Activated T-cell treated with anti-CD3 and anti-CD28 coated beads for 24 hours (primary cell): ENCODE results near the gene ZNF792.
"Not testable (repeated sequence)": the region's sequence is repeated elsewhere in the genome, so short reads cannot be mapped to it uniquely, and the experiment has no call there.

Experiments used
- DNase-seq: peaks from one replicate; pipeline ENCODE4 v3.0.0-alpha.2; 2020; ENCODE audit warnings: low read depth

ZNF792 gene

GRCh38 chr19:34970185-34970780, 6.3 kb upstream of the ZNF792 start:
- DNase-seq, result not testable (repeated sequence)

- no peak for DNase-seq
Measured at GRCh38 chr19:34969721-34970120, 5.7 kb upstream of the ZNF792 start.

DNA sequence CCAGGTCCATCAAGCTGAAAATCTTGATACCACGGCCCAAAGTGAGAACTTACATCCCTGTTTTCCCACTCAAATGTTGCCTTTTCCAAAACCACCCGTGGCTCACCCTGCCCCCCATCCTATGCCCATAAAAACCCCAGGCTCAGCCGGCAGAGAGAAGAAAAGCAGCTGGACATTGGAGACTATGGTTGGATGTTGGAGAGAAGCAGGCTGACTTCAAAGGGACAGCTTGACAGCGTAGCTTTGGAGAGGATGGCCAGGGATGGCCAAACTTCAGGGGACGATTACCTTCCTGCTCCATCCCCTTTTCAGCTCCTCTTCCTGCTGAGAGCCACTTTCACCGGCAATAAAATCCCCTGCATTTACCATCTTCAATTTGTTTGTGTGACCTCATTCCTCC, 3.5 kb upstream of the ZNF792 start:
- no peak for DNase-seq

DNA sequence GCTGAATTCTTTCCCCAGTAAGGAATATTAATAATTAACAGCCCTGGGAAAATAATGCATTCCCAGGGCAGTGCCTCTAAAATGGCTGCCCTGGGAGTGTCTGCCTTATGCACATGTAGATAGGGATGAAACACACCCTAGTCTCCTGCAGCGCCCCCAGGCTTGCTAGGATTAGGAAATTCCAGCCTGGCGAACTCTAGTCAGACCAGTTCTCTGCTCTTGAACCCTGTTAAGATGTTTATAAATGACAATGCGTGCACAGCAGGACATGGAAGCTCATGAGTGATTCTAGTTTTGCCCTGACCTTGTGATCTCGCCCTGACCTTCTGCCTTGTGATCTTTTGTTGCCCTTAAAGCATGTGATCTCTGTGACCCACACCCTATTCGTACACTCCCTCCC, 1.5 kb upstream of the ZNF792 start:
- not testable (repeated sequence) for DNase-seq

DNA sequence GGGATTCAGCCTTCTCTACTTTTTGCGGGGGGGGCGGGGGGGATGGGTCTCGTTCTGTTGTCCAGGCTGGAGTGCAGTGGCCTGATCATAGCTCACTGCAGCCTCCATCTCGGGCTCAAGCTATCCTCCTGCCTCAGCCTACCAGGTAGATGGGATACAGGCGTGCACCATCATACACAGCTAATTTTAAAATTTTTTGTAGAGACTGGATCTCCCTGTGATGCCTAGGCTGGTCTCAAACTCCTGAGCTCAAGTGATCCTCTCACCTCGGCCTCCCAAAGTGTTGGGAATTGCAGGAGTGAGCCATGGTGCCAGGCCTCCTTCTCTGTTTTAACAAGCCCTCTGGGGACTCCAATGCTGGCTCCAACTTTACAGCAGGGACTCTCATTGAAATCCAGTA, 569 bp upstream of the ZNF792 start:
- DNase-seq, result no peak

- no peak for DNase-seq
Measured at GRCh38 chr19:34962687-34963572, 1.1 kb downstream of the ZNF792 start.

DNA sequence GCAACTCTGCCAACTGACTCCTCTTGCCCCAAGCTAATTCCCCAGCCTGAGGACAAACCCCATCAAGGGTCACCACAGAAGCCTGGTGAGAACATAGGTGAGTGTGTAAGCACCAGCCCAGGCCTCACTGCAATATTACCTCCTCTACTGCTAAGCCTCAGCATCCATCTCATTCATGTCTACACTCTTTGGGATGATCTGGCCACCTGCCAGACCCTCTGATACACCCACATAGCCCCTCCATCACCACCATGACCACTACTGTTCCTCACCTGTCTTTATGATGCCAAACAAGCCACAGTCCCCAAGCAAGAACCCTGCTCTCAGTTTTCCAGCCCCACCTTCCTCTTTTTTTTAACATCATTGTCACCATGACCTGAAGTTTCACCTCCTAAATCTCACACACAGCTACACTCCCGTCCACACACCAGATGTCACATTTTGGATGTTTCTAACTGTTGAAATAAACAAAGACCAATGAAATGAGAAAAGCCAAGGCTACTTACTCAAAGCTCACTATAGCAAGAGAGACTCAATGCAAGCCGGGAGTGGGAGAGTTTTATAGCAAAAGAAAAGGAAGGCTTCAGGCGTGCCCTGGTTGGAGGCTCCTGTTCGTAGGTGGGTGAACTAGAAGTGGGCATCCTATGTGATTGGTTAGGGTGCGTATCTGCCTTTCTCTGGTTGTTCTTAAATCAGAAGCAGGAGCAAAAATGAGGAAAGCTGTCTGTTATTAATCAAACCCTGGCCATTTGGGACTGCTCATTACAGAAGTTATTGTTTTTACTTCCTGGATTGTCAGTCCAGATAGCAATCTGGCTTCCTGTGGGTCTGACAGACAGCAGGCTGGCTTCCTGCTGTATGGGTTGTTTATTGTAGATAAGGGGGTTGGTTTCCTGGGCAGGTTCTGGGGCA, 2.0 kb downstream of the ZNF792 start:
- no peak for DNase-seq

- DNase-seq, result no peak
Measured at GRCh38 chr19:34960940-34961679, 2.9 kb downstream of the ZNF792 start.

DNA sequence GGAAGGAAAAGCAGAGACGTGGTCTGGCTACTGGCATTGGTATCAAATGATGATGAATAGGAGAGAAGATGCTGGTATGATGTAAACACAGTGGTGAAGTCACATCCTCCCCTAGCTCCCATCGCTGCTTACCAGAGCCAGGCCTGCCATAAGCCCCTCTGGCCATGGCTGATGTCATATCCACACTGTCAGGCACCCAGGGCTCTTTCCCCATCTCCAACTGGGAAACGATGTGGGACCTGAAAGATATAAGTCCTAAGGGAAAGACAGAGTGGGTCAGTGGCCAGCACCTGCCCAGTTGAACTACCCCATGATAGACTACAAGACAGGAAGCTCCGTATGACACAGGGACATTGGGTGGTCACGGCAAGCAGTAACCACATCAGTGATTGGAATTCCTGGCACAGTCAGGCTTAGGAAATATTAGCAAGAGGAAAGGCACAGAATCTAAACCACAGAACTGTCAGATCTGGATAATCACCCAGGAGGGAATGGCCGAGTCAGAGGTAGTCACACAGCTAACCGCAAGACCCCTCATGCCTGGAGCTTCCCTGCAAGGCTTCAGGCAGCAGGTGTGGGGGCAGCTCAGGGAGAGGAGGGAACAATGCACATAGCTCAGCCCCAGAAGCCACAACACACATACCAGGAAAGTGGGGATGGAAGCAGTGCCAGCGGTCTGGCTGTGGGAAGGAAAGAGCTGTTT, 3.8 kb downstream of the ZNF792 start:
- DNase-seq, result no peak

DNA sequence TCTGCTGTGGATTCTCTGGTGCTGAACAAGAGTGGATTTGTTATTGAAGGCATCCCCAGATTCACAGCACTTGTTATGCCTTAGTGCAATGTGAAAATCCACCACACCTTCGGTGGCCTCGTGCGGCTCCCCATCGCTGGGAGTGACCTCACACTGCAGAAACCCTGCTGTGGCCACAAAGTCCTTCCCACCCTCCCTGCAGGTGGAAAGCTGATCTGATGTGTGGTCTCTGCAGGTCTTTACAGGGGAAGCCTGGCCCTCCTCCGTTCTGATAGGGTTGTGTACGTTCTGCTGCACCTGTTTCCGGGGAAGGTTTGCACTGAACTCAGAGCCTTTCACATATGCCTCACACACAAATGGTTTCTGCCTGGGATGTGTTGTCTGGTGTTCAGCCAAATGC, 5.0 kb downstream of the ZNF792 start:
- no peak for DNase-seq

DNA sequence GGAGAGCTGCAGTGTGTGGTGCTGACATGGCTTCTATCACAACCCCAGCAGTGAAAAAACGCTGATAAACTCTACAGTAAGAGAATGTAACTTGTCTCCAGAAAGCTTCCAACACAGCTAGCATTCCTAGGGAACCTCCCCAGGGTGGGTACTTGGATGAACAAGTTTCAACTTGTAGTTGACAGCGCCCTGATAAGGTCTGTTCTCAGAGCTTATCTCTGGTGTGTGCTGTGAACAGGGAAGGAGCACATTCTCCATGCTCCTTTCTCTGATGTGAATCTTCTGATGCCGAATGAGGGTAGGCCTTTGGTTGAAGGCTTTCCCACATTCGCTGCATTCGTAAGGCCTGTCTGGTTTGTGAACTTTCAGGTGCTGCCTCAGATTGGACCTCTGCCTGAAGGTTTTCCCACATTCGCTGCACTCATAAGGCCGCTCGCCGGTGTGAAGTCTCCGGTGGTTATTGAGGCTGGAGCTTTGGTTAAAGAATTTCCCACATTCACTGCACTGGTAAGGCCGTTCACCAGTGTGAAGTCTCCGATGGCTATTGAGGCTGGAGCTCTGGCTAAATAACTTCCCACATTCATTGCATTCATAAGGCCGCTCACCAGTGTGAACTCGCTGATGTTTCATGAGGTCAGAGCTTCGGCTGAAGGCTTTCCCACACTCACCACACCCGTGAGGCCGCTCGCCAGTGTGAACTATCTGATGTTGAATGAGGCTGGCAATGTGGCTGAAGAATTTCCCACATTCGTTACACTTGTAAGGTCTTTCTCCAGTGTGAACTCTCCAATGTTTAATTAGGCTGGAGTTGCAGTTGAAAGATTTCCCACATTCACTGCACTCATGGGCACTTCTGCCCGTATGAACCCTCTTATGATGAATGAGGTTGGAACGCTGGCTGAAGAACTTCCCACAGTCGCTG, 5.9 kb downstream of the ZNF792 start:
- no peak for DNase-seq

DNA sequence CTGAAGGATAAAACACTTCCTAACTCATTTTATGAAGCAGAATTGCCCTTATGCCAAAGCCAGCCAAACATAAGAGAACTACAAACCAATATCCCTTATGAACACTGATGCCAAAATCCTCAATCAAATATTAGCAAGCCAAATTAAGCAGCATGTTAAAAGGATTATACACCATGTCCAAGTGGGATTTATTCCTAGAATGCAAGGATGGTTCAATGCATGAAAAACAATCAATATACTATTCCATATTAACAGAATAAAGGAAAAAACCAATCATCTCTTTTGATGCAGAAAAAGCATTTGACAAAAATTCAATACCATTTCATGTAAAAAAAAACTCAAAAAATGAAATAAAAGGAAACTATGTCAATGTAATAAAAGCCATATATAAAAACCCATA, 10.9 kb downstream of the ZNF792 start:
- DNase-seq, result no peak

- no peak for DNase-seq
Measured at GRCh38 chr19:34943861-34944573, 20.0 kb downstream of the ZNF792 start.

GRCh38 chr19:34938886-34939285, 25.1 kb downstream of the ZNF792 start:
- DNase-seq, result no peak

- DNase-seq, result no peak
Measured at GRCh38 chr19:34936184-34936583, 27.8 kb downstream of the ZNF792 start.

GRCh38 chr19:34932494-34932893, 31.5 kb downstream of the ZNF792 start:
- no peak for DNase-seq

DNA sequence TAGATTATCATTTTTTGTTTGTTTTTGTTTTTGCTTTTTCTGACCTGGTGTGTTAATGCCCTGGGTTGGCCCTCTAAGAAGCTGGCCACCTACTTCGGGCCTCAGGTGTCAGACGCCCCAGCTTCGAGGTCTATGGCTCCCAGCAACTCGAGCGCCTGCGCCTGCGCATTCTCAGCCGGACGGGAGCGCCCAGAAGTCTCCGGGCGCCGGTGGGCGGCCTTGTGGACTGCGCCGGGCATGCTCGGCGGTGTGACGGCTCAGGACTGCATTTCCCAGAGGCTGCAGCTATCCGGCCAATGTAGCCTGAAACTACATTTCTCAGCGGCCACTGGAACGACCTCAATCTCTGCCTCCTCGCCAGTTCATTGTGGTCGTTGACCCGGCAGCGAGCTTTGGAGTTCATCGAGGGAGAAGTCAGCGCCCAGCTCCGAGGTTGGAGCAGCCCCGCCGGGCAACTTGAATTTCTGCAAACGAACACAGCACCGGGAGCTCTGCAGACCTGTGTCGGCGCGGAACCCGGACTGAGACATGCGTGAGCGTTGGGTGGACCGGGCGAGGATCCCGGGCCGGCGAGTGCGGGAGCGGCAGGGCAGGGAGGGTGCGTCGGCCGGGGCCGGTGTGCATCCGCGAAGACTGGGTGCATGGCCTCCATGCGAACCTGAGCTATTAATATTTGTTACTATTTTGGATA, 37.2 kb downstream of the ZNF792 start, which contains the start of gene ZNF30:
Gene ZNF30 (plus strand): TSS at position 219 of the 691 bp plus-strand sequence. CDS start 3,045 bp downstream, outside the sequence.
- DNase-seq, result peak; percentile 81

DNA sequence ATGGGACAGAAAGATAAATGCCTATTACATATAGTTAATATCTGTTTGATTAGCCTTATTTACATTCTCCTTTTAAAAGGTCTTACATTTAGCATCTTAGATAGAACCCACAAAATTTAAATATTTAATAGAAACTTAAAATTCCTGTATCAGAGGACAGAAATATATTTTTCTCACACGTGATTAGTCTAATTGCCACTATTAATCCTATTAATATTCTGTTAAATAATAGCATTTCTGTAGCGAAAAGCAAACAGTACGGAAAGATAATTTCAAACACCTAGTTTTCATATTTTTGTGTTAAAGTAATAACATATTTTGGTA, 37.7 kb downstream of the ZNF792 start:
- no peak for DNase-seq
